Activated CD8-positive, alpha-beta T cell treated with anti-CD3 and anti-CD28 coated beads for 36 hours (primary cell): ENCODE measurements around the gene ZNF692. TPM values are rescaled to one million over a fixed set of nuclear protein-coding genes. Genes with fewer than 3 reads are reported as not detected.

Source experiments
- ATAC-seq: fragments of 200-7000 bp; cut with Tn5 transposase; one replicate; pipeline ENCODE4 v1.10.0; 2021; ENCODE audit warnings: mild to moderate bottlenecking, moderate library complexity
- CTCF ChIA-PET: fragments of 350-600 bp; sonication (Branson Sonifier 250); formaldehyde crosslinking; loops from one replicate; lab custom pipeline; 2021; ENCODE audit warnings: antibody characterized with exemption; lab: Charles Lee
- POLR2A ChIA-PET: fragments of 350-600 bp; sonication (Branson Sonifier 250); formaldehyde crosslinking; loops from one replicate; lab custom pipeline; 2021; ENCODE audit warnings: antibody characterized with exemption; lab: Charles Lee
- DNase-seq: peaks from one replicate; pipeline ENCODE4 v3.0.0-alpha.2; 2020
- H3K27ac Mint-ChIP-seq: one replicate; pipeline ENCODE4 v1.8.0; 2021; ENCODE audit warnings: mild to moderate bottlenecking, mixed read lengths
- H3K27me3 Mint-ChIP-seq: one replicate; pipeline ENCODE4 v1.8.0; 2021; ENCODE audit warnings: mixed read lengths
- H3K36me3 Mint-ChIP-seq: one replicate; pipeline ENCODE4 v1.8.0; 2021; ENCODE audit warnings: low read depth, mixed read lengths
- H3K4me1 Mint-ChIP-seq: one replicate; pipeline ENCODE4 v1.8.0; 2021; ENCODE audit warnings: low read depth, mixed read lengths
- H3K4me3 Mint-ChIP-seq: one replicate; pipeline ENCODE4 v1.8.0; 2021; ENCODE audit warnings: mild to moderate bottlenecking, moderate library complexity, mixed read lengths
- H3K9me3 Mint-ChIP-seq: one replicate; pipeline ENCODE4 v1.8.0; 2021; ENCODE audit warnings: mixed read lengths
- intact Hi-C: fragments of 100-400 bp; cut with micrococcal nuclease; formaldehyde crosslinking; loops from one replicate; pipeline ENCODE4 v1.10.0; 2022
- total RNA-seq, 2 experiments: library from RNA; stranded (reverse); gene quantifications; one replicate each; pipeline ENCODE4 v1.2.3, GENCODE V29; 2021
- TF ChIP-seq, protein P1 (sequence below): fragments of 200-600 bp; IDR thresholded peaks from one replicate; pipeline ENCODE4 v1.8.0; 2022; ENCODE audit warnings: antibody characterized with exemption, mild to moderate bottlenecking

The ZNF692 gene
- total RNA-seq, 2 experiments from 2014 or later: 80.8 to 85.6 TPM

DNA sequence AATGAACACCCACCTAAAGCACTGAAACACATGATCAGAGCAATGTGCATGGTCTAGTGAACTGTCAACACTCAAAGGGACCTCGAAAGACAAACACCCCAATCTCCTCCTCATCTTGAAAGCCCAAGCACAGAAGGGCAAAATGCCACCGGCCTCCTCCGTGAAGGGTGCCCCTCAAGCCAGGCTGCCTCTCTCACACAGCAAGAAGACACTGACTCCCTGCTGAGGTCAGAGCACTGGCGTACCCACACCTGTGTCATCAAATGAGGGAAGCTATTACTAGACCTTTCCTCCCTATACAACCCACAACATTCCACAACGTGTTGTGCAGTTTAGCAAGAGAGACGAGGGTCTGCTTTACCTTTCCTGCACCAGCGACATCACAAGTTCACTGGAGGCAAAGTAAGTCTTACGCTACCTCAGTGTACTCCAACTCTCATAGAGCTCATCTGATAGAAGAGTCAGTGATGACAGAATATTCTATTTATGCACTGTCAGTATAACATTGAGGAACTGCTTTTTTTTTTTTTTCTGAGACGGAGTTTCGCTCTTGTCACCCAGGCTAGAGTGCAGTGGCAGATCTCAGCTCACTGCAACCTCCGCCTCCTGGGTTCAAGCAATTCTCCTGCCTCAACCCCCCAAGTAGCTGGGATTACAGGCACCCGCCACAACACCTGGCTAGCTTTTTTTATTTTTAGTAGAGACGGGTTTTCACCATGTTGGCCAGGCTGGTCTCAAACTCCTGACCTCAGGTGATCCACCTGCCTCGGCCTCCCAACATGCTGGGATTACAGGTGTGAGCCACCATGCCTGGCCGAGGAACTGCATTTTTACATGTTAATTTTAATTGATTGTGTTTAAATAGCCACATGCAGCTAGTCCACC is 36.5 kb downstream of the ZNF692 start:
- no peak overlapping the region for H3K27ac Mint-ChIP-seq
- ChIA-PET CTCF (no interaction called here), POLR2A (interaction anchor here (0.8 kb wide), 1 partner anchor 31 kb away, joined by 3 read pairs; no protein-coding TSS in a partner anchor)
- H3K27me3 Mint-ChIP-seq: no peaks in the 10 kb centered on the region
- ATAC-seq: no peak
- H3K36me3 Mint-ChIP-seq: peaks cover 24% of the 10 kb centered on the region
- TF ChIP-seq, protein P1, sequence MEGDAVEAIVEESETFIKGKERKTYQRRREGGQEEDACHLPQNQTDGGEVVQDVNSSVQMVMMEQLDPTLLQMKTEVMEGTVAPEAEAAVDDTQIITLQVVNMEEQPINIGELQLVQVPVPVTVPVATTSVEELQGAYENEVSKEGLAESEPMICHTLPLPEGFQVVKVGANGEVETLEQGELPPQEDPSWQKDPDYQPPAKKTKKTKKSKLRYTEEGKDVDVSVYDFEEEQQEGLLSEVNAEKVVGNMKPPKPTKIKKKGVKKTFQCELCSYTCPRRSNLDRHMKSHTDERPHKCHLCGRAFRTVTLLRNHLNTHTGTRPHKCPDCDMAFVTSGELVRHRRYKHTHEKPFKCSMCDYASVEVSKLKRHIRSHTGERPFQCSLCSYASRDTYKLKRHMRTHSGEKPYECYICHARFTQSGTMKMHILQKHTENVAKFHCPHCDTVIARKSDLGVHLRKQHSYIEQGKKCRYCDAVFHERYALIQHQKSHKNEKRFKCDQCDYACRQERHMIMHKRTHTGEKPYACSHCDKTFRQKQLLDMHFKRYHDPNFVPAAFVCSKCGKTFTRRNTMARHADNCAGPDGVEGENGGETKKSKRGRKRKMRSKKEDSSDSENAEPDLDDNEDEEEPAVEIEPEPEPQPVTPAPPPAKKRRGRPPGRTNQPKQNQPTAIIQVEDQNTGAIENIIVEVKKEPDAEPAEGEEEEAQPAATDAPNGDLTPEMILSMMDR: no peak
- intact Hi-C loops: no loop called here
- peaks cover 73% of the 10 kb centered on the region for H3K4me1 Mint-ChIP-seq
- no peak for DNase-seq
- H3K9me3 Mint-ChIP-seq: no peaks in the 10 kb centered on the region
- no peak overlapping the region for H3K4me3 Mint-ChIP-seq

DNA sequence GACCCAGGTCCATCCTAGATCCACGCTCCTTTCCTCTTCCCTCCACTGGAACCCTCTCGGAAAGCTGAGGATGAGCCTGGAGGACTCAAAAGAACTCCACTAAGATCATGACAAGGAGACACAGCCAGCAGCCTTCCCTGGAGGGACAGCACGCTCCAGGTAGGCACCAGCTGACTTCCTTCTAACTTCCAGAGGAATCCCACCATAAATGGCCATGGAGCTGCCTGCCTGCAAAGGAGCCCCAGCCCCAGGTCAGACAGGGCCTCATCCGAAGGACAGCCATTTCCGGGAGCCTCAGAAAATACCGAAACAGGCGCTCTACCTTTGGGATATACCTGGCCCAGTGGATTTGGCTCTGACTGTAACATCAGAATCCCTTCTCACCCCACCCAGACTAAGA is 37.2 kb downstream of the ZNF692 start:
- TF ChIP-seq, protein P1: no peak
- Mint-ChIP-seq H3K36me3 (peaks cover 24% of the 10 kb centered on the region), H3K27ac (no peak overlapping the region), H3K4me1 (peaks cover 72% of the 10 kb centered on the region), H3K27me3 (no peaks in the 10 kb centered on the region), H3K9me3 (no peaks in the 10 kb centered on the region), H3K4me3 (no peak overlapping the region)
- CTCF ChIA-PET: no interaction called here
- POLR2A ChIA-PET: no interaction called here
- intact Hi-C loops: no loop called here
- ATAC-seq (no peak), DNase-seq (no peak)

DNA sequence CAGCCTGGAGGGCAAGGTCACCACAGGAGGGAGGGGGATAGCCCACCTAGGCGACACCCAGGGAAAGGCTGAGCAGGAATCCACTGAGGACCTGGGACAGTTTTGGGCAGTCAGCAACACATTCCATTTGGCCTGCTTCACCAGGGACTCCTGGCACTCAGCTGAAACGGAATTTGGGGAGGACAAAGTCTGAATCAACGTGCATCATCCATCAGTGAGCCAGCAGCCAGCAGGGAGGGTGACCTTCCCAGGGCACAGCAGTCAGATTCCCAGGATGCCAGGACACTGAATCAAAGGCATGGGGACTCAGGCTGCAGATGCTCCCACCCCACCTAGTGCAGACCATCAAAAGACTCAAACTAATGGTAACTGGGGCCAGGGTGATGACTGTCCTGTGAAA is 37.8 kb downstream of the ZNF692 start:
- DNase-seq (no peak), ATAC-seq (no peak)
- Mint-ChIP-seq H3K4me3 (no peak overlapping the region), H3K9me3 (no peaks in the 10 kb centered on the region), H3K4me1 (peaks cover 74% of the 10 kb centered on the region), H3K27ac (no peak overlapping the region), H3K27me3 (no peaks in the 10 kb centered on the region), H3K36me3 (peaks cover 24% of the 10 kb centered on the region)
- intact Hi-C loops: no loop called here
- ChIA-PET CTCF (no interaction called here), POLR2A (no interaction called here)
- TF ChIP-seq, protein P1: no peak

DNA sequence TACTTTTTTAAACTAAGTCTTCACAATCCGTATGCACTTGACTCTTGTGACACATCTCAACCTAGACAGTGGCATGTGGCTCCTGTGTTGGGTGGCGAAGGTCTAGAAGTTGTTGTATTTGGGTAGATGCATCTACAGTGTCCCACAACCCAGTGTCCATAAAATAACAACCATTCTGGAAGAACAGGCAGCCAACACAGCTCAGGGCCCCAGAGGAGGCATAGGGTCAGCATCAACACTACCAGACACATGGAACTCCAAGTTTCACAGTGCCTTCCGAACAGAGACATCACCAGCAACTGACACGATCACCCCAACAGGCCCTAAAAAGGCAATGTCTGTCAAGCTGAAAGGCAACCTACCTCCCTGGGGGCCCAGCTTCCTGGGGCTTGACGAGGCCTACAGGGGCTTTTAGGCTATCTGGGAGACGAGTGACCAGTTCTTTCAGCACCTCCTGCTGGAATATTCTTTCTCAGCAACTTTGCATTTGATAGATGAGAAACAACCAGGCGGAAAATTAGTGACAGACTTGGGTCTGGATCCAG is 38.8 kb downstream of the ZNF692 start:
- peak overlapping the region; percentile 27 for H3K27ac Mint-ChIP-seq

More for the DNA sequence above, 38.8 kb downstream of the ZNF692 start:
- Mint-ChIP-seq H3K36me3 (peaks cover 27% of the 10 kb centered on the region), H3K4me3 (no peak overlapping the region), H3K27me3 (no peaks in the 10 kb centered on the region), H3K9me3 (no peaks in the 10 kb centered on the region), H3K4me1 (peaks cover 71% of the 10 kb centered on the region)
- intact Hi-C loops: no loop called here
- POLR2A ChIA-PET: no interaction called here
- ATAC-seq: no peak
- TF ChIP-seq, protein P1: no peak
- CTCF ChIA-PET: interaction anchor here (1.8 kb wide), 1 partner anchor 15 kb away, joined by 5 read pairs; no protein-coding TSS in a partner anchor
- no peak for DNase-seq
